Activated effector memory CD4-positive, alpha-beta T cell treated with anti-CD3 and anti-CD28 coated beads, Interleukin-2, amount 50 U/mL, for 16 hours (primary cell): Measurements from ENCODE around the gene RARS1.

Experiments used
- DNase-seq: peaks from one replicate; pipeline ENCODE4 v3.0.0-alpha.2; 2020

RARS1 gene

GRCh38 chr5:168563959-168564358 lies 77.7 kb downstream of the RARS1 start:
- no peak for DNase-seq

- no peak for DNase-seq
Observed at GRCh38 chr5:168568738-168569137, 82.5 kb downstream of the RARS1 start.
